HG02678 (cell line): ENCODE data around the gene NFATC3.
A peak's percentile ranks its signal among the peaks of the same experiment; 100 is the strongest.
"Not testable (repeated sequence)": the region's sequence is repeated elsewhere in the genome, so short reads cannot be mapped to it uniquely, and the experiment has no call there.

ENCODE experiments used
- ATAC-seq: cut with Tn5 transposase; IDR thresholded peaks from one replicate; pipeline ENCODE4 v1.9.1; 2021; ENCODE audit warnings: mild to moderate bottlenecking, moderate library complexity; ENCODE audit not compliant: unreplicated experiment

Gene NFATC3

DNA sequence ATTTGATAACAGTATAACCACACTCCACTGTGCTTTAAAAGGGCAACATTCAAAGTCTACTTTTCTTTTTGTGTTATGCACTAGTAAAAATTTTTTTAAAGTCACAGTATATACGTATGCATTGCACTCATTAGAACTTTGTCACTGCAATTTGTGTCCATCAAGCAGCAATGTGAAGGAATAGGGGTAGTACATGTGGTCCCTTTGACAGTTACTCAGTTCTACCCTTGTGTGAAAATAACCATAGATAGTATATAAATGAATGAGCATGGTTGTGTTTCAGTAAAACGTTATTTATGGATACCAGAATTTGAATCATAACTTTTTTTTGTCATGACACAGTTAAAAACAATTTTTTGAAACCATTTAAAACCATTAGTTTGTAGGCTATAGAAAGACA lies 30.7 kb downstream of the NFATC3 start:
- ATAC-seq: no peak

DNA sequence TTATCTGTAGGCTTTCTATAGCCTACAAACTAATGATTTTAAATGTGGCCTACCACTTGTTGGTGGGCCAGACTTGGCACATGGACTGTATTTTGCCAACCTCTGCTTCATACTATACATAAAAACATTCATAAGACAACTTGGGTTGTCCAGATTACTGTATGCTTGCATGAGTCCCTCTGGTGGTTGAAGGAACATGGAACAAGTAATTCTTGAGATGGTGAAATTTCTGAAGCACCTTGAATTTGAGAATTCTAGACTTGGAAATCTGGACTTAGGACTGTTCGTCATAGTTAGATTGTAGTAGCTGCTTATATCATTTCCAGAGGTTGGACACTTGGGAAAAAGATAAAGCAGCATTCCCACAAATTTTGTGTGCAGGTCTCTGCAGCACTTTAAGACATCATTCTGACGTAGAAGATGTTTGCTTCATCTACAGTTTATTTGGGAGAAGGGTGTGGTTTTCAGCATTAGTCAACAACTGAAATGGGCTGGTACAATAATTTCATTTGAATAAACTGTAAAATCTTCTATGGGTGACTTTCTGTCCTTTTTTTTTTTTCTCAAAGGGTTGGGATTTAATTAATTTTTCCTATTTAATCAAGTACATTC lies 31.2 kb downstream of the NFATC3 start:
- no peak for ATAC-seq

DNA sequence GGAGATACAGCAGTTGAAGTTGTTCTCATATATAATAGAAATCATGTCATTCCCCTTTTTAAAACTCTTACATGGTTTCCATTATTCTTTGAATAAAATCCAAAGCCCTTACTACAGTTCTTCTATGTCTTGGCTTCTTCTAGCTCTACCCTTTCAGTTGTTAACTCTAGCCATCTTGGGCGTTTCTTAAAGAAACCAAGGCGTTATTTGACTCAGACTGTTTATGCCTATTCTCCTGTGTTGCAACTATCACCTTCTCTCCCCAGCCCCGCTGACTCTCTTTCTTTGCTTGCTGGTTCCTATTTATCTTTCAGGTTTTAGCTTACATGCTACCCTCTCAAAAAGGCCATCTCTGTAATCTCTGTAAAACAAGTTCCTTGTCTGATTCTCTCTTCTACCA lies 32.7 kb downstream of the NFATC3 start:
- ATAC-seq: no peak

DNA sequence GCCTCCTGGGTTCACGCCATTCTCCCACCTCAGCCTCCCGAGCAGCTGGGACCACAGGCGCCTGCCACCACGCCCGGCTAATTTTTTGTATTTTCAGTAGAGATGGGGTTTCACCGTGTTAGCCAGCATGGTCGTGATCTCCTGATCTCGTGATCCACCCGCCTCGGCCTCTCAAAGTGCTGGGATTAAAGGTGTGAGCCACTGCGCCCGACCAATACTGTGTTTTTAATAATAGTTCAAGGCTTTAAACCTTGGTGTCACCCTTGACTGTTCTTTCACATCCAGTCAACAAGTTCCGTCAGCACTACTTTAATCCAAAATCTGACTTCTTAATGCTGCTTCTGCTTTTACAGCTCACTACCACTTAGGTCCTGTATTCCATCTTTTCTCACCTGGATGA lies 33.8 kb downstream of the NFATC3 start:
- not testable (repeated sequence) for ATAC-seq

DNA sequence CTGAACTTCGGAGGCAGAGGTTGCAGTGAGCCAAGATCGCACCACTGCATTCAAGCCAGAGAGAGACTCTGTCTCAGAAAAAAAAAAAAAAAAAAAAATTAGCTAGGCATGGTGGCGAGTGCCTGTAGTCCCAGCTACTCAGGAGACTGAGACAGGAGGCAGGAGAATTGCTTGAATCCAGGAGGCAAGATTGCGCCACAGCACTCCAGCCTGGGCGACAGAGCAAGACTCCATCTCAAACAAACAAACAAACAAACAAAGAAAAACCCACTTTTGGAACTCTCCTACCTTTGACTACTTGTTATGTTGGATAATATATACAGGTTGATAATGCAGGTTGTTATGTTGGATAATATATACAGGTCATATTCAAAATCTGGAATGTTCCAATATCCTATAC lies 35.3 kb downstream of the NFATC3 start:
- not testable (repeated sequence) for ATAC-seq

DNA sequence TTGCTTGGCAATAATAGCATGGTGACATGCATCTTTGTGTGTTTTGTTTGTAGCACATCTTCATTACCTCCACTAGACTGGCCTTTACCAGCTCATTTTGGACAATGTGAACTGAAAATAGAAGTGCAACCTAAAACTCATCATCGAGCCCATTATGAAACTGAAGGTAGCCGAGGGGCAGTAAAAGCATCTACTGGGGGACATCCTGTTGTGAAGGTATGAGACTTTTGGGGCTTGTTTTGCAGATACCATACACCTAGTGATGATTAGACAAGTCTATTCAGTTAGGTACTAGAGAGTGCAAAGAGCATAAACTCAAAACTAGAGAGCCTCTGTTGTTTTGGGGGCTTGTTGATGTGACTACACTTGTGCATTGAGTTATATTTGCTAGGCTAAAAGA lies 41.2 kb downstream of the NFATC3 start:
- ATAC-seq: peak; percentile 48

DNA sequence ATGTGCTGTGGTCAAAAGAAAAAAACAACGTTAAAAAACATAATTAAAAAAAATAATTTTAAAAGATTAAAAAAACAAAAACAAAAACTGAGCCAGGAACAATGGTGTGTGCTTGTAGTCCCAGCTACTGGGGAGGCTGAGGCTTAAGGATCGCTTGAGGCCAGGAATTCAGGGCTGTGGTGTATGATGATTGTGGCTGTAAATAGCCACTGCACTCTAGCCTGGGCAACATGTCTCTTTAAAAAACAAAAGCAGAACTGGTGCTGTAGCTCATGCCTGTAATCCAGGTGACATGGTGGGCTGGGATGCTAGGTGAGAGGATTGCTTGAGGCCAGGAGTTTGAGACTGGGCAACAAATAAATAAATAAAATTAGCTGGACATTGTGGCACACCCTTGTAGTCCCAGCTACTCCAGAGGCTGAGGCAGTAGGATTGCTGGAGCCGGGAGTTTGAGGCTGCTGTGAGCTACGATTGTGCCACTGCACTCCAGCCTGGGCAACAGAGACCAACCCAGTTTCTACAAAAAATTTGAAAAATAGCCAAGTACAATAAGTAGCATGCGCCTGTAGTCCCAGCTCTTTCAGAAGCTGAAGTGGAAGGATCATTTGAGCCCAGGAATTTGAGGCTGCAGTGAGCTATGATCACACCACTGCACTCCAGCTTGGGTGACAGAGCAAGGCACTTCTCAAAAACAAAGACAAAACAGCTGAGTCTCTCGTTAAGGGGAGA lies 43.6 kb downstream of the NFATC3 start:
- no peak for ATAC-seq

DNA sequence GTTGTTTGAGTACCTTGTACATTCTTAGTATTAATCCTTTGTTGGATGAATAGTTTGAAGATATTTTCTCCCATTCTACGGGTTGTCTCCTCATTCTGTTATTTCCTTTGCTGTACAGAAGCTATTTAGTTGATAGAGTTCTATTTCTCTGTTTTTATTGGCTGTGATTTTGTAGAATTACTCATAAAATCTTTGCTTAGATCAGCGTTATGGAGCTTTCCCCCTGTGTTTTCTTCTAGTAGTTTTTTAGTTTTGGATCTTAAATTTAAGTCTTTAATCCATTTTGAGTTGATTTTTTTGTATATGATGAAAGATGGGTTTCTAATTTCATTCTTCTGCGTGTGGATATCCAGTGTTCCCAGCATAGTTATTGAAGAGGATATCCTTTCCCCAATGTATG lies 45.4 kb downstream of the NFATC3 start:
- no peak for ATAC-seq

DNA sequence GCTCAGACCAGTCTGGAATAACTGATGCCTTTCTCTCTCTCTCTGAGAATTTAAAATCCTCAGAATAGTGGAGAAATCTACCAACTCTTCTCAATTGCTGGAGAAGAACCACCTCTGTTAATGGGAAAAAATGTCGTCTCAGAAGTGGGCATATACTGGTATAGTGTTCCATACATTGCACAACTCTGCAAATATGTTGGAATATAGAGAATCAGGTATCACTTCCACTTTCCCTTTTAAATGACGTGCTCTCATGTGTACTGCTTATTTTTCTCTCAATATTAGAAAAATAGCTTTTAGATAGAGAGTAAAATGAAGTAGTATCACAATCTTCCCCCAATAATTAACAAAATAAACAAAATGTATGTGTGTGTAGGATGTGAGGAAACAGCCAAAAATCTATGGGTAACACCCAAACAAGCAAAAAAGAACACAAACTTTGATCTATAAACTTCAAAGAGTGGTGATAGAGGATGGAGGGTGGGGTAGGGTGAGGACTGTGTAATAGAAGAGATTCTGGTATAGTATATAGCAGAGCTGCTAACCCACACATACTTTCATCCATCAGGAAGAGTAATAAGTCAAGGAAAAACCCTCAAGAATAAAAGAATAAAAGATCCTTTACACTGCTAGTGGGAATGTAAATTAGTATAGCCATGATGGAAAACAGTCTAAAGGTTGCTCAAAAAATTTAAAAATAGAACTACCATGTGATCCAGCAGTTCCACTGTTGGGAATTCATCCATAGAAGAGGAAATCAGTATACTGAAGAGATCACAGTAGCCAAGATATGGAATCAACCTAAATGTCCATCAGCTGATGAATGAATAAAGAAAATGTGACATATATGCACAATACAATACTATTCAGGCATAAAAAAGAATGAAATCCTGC lies 46.9 kb downstream of the NFATC3 start:
- no peak for ATAC-seq

DNA sequence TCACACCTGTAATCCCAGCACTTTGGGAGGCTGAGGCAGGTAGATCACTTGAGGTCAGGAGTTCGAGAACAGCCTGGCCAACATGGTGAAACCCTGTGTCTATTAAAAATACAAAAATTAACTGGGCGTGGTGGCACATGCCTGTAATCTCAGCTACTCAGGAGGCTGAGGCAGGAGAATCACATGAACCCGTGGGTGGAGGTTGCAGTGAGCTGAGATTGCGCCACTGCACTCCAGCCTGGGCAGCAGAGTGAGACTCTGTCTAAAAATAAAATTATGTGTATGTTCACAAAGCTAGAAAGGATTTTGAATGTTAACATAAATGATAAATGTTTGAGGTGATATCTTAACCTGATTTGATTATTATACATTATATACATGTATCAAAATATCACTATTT lies 47.8 kb downstream of the NFATC3 start:
- not testable (repeated sequence) for ATAC-seq

DNA sequence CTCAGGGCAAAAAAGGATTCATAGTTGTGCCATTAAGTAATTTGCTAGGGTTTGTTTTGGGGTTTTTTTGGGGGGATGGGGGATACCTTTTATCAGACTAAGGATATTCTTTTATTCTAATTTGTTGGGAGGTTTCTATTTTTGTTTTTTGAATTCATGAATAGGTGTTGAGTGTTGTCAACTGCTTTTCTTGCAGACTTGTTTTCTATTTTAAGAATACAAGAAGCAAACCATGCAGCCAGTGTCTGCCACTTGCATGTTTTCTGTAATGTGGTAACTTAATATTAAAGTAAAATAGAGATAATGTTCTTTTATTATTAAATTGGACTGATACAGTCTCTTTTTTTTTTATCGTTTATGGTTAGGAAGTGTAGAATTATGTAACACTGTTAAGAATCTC lies 49.5 kb downstream of the NFATC3 start:
- ATAC-seq: no peak

DNA sequence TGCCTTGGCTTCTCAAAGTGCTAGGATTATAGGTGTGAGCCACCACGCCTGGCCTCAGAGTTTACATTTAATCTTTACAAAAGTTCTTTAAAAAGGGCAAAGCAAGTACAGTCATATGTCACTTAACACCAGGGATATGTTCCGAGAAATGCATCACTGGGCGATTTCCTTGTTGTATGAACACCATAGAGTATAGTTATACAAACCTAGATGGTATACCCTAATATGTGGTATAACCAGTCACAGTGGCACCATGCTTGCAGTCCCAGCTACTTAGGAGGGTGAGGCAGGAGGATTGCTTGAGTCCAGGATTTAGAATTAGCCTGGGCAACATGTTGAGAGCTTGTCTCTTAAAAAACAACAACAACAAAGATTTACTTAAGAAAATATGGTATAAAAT lies 51.3 kb downstream of the NFATC3 start:
- ATAC-seq: no peak

DNA sequence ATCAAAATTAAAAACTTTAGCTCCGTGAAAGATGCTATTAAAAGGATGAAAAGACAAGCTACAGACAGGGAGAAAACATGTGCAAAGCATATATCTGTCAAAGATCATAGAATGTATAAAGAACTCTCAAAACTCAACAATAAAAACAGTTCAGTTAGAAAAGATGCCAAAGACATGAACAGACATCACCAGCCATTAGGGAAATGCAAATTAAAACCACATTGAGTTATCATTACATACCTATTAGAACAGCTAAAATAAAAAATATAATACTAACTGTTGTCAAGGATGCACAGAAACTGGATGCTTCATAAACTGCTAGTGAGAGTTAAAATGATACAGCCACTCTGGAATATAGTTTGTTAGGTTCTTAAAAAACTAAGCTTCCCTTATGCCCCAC lies 58.8 kb downstream of the NFATC3 start:
- ATAC-seq: no peak

DNA sequence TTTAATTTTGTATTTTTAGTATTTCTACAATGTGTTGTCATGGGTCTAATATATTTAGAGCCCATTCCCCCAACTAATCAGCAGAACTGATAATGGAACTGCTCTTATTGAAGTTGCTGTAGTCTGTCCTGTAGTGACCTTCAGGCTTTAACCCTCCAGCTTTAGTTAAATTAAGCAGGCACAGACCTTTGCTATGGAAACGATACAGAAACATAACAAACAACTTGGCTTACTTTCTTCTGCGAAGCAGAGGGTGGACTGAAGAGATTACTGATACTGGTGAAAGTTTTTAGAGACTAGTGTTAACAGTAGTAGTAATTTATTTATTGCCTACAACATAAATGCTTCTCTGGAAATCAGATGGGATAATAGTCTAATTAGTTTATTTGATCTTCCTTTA lies 61.4 kb downstream of the NFATC3 start:
- ATAC-seq: no peak

DNA sequence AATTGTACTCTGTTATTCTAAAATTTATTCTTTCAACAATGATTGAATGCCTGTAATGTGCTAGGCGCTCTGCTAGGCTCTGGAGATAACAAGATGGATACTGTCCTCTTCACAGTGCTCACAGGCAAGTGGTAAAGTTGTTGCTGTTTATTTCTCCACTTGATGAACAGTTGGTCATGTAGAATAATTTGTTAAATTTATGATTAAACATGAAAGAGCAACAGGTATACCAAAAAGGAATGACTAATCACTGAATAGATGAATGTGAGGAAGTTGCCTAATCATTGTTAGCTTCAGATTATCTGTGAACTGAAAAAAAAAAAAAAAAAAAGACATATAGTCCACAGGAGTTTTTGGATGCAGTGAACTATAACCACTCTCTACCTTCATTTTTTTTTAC lies 62.3 kb downstream of the NFATC3 start:
- no peak for ATAC-seq

DNA sequence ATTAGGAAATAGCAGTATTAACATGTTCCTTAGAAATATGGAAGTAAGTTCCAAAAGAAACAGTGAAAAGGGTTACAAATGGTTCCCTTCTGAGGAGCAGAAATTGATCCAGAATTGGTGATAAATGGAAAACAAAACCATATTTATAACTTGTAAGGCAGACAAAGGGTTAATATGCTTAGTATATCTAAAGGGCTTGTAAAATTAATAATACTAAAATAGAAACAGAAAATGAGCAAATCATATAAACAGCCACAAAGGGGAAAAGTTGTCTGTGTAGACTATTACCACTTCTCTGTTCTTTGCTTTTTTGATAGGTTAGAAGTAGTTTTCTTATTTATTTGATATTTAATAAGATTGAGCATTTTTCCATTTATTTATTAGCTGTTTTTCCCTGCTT lies 64.4 kb downstream of the NFATC3 start:
- no peak for ATAC-seq

DNA sequence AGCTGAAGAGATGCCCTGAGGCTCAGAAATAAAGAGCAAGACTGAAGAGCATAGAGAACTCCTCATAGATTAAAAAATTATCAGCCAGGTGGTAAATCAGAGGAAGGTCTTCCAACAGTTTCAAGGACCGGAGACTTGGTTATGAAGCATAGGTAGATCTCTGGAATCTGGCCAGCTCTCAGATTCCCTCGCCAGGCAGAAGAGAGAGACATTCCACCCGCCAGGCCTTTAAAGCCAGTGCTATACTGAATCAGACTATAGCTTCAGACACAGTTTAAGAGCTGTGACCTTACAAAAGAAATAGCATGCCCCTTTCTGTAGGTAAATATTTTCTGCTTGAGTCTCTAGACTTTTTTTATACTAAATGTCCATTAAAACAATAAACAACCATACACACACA lies 70.3 kb downstream of the NFATC3 start:
- ATAC-seq: no peak

DNA sequence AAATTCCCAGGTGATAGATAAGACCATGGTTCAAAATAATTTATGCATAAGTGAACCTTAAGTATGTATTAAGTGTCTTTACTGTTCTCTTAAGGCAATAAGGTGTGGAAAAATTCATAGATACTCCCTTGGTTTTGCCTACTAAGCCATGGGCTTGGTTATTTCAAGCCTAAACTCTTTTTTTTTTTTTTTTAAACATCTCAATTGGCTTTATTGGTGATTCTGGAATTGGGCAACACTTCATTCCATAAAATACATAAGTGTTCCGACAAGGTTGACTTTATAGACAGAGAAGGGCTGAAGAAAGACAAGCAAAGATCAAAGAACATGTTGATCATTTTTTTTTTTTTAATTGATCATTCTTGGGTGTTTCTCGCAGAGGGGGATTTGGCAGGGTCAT lies 77.2 kb downstream of the NFATC3 start:
- ATAC-seq: no peak

DNA sequence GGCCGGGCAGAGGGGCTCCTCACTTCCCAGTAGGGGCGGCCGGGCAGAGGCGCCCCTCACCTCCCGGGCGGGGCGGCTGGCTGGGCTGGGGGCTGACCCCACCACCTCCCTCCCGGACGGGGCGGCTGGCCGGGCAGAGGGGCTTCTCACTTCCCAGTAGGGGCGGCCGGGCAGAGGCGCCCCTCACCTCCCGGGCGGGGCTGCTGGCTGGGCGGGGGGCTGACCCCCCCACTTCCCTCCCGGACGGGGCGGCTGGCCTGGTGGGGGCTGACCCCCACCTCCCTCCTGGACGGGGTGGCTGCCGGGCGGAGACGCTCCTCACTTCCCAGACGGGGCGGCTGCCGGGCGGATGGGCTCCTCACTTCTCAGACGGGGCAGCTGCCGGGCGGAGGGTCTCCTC lies 78.1 kb downstream of the NFATC3 start:
- not testable (repeated sequence) for ATAC-seq

DNA sequence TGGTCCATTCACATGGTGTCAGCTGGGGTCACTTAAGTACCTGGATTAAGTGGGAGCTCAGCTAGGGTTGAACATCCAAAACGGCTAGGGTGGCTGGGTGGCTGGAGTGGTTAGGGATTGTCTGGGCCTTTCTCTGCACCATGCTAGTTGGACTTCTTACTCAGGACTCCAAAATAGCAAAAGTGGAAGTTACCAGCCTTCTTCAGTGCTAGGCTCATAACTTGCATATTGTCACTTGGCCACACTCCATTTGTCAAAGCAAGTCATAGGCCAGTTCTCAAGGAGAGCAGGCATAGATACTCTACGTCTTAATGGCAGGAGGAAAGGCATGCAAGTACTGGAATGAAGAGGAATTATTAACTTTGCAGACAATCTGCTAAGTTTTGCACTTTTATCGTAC lies 81.1 kb downstream of the NFATC3 start:
- ATAC-seq: no peak

DNA sequence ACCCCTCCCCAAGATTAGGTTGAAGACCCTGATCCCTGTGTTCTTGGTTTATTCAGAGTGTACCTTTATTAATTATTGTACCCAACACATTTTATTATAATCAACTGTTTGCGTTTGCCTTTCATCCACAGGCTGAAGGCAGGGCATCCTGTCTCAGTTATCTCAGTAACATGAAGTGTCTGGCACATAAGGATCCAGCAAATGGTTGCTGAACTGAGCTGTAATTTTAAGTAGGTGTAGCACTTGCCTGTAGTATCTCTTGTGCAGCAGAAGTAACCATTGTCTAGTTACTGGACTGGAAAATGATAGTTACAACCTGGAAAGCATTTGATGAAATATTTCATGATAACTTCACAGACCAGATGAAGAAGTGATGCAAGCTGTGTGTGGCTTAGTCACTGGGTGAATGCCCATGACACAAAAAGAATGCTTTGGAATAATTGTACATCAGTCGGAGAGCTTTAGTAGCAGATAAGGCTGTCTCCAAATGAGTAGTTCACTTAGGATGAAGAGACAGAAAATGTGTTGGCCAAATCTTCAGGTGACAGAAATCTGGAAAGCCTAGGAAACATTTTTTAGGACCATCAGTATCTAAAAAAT lies 94.1 kb downstream of the NFATC3 start:
- no peak for ATAC-seq

DNA sequence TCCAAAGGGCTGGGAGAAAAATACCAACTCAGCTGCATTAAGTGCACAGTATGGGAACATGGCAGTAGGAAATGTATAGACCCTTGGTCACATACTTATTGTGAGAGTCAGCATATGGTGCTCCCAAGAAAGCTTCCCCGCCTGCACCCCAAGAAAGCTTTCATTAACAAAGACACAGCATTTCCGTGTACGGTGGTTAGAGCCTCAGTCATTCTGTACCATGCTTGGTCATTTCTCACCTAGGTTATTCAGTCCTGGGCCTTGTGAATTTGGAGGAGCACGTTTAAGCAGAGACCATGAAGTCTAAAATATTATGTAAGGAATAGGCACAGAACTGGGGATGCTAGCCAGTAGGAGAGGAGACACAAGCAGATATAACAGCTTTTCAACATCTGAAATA lies 94.7 kb downstream of the NFATC3 start:
- no peak for ATAC-seq
